TTC549 (cell line): ENCODE results near the gene PLEKHJ1.

Experiments used
- FAIRE-seq: peaks from 2 replicates; lab custom pipeline; 2012; peaks lifted over from hg19 to GRCh38; lab: Jason Lieb, UNC

PLEKHJ1 gene

DNA sequence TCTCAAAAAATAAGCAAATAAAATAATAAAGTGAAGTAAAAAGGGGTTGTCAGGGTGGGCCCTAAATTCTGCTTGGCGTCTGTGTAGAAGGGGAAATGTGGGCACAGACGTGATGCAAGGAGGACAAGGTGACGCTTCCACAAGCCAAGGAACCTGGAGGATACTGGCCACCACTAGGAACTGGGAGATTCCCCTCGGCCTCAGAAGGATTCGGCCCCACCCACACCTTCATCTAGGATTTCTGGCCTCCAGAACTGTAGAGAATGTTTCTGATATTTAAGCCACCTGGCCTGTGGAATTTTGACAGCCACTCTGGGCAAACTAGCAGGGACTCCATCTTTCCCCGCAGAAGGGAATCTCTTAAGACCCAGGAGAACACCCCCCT, 1.1 kb downstream of the PLEKHJ1 start:
- FAIRE-seq: no peak

DNA sequence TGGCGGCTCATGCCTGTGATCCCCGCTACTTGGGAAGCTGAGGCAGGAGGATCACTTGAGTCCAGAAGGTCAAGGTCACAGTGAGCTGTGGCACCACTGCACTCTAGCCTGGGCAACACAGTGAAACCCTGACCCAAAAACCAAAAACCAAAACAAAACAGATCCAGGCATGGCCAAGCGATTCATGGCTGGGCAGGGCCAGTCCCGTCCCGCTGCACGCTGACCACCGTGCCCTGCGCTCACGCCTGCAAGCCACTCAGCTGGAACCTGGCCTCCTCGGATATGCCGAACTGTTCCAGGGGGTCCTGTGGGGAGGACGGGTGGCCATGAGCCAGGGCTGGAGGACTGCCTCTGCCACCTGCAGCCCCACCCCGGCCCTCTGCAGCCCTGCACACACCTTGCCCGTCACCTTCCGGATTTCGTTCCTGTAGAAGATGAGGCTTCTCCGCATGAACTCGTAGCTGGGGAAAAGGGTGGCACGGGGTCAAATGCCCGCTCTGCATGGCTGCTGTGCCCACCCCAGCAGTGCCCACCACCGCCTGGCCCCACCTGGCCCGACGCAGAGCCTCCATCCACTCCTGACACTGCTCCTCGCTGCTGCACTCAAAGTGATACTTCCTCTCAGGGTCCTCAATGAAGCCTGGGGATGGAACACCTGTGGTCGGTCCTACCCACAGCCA, 2.4 kb downstream of the PLEKHJ1 start:
- FAIRE-seq: no peak

DNA sequence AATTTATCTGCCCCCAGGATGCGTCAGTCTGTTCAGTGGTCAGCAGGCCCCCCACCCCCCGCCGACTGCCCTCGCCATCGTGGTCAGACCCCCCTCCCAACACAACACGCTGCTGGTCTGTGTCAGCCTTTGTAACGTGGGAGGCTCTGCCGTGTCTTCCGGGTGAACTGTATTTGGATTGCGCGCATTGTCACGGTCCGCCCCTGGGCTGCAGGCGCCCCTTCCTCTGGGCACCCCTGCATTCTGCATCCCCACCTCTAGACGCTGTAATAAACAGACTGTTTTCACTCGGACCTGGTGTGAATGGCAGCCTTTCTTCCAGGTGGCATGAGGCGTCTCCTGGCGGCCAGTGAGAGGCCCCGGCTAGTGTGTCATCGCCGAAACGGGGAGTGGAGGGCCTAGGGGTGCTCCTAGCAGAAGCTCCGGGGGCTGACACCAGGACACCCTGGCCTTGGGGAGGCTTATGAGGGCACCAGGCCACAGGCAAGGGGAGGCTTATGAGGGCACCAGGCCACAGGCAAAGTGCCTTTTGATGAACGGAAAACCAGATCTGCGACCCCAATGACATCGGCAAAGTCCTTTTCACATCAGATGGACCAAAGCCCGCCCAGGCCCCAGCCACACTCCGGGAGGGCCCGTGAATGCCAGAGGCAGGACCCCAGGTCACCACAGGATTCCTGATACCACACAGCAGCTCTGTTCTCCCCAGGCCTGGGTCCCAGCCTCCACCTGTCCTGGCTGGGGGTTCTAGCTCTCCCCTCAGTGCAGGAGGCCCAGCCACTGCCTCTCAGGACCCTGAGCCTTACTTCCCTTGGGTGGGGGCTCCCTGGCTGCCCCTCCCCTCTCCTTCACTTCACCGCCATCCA, 3.6 kb downstream of the PLEKHJ1 start:
- no peak for FAIRE-seq

DNA sequence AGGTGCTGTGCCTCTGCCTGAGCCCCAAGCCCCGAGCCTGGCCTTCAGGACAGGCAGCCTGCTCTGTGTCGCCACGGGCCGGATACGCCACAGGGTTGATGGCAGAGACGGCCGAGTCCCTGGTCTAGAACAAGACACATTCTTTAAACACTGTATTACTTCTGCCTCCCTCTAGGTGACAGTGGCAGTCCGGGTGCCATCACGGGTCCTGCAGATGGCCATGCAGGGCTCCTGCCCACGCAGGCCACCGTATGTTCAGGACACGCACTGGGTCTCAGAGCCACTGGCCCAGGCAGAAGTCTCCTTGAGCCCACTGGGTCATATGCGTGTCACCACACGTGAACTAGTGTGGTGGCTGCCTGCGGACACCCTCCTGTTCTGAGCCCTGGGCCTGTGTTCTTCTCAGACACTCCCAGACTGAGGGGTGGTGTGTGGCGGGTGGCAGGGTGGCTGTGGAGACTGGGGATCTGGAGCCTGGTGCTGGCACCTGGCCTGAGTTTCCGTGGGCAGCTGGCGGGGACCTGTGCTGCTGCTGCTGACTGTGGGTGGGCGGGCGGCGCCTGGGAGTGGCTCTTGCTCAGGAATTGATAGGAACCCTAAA, 4.4 kb downstream of the PLEKHJ1 start:
- FAIRE-seq: no peak

DNA sequence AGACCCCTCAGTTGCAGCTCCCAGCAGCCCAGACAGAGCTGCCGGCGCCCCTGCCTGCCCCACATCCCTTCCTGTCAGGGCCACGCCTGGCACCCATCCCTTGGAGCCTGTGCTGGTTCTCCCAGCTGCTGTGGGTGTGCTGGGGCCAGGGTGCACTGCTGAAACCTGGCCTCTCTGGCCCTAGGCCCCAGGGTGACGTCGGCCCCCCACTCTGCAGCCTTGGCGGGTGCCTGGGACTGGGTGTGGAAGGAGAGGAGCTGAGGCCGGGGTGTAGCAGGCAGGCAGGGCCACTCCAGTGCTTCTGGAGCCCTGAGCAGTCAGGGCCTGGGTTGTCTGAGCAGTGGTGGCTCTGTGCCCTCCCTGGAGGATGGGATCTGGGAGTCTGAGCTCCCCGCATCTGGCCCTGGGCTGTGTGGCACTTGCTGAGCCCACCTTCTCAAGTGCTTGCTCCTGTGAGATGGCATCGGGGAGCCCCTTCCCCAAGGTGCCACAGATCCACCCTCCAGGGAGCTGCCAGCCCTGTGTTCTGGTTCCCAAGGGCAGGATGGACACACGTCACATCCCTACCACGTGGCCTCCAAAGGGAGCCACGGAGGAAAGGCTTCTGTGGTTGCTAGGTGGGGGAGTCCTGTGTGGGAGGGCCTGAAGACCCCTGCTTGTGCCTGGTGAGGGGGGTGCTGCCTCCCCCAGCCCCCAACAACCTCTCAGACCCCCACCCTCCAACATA, 5.2 kb downstream of the PLEKHJ1 start:
- no peak for FAIRE-seq

DNA sequence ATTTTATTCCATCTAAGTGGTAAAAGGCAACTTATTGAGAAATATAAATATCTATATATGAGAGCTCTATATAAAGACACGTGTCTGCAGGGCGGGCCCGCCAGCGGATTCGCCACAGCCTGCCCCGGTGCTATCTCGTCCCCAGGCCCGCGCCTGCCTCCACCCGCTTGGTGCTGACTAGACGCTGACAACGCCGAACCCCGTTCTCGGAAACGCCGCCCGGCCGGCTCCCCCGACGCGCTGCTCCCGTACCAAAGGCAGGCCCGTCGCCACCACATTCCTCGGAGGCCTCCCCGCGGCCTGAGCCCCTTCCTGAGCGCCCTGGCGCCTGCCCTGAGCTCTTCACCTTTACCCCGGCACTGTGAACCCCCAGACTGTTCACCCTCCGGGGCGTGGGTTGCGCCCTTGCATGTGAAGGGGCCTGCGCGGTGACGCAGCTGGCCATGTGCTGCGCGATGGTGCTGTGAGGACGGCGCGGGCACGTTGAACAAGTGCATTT, 6.0 kb downstream of the PLEKHJ1 start:
- FAIRE-seq: no peak

DNA sequence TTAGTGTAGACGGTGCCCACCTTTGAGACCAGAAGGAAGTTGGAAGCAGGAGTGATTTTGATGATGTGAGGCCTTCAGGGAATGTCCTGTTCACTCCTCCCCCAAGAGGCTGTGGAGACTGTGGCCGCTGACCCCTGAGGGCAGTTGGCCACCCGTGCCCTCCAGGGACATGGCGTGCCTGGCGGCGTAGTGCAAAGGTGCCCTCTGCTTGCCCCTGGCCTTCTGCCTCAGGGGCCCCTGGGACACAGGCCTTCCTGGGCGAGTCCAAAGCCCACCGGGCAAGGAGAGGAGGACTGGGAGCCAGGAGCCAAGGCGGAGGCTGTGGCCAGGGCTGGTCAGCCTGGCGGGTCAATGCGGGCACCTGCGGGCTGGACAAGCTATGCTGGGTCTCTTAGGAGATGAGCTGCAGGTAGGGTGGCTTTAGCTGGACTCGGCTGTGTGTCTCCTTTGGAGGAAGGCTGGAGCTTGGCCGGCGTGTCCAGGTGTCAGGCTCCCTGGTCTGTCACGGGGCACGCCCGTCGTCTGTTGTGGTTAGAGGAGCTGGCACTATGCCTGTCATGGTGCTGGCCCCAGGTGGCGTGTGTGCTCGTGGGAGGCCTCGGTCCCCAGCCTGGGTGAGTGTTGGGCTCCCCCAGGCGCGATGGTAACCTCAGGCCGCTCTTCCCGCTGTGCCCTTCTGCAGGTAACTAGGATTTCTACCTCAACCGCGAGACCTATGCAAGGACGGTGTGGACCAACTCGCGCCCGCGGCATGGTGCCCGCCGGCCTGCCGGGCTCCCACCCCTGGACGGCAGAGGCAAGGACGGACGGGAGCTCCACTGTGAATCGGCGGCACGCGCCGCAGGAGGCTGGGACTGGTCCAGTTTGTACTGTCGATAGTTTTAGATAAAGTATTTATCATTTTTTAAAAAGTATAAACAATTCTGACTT, 6.8 kb downstream of the PLEKHJ1 start:
- FAIRE-seq: no peak

DNA sequence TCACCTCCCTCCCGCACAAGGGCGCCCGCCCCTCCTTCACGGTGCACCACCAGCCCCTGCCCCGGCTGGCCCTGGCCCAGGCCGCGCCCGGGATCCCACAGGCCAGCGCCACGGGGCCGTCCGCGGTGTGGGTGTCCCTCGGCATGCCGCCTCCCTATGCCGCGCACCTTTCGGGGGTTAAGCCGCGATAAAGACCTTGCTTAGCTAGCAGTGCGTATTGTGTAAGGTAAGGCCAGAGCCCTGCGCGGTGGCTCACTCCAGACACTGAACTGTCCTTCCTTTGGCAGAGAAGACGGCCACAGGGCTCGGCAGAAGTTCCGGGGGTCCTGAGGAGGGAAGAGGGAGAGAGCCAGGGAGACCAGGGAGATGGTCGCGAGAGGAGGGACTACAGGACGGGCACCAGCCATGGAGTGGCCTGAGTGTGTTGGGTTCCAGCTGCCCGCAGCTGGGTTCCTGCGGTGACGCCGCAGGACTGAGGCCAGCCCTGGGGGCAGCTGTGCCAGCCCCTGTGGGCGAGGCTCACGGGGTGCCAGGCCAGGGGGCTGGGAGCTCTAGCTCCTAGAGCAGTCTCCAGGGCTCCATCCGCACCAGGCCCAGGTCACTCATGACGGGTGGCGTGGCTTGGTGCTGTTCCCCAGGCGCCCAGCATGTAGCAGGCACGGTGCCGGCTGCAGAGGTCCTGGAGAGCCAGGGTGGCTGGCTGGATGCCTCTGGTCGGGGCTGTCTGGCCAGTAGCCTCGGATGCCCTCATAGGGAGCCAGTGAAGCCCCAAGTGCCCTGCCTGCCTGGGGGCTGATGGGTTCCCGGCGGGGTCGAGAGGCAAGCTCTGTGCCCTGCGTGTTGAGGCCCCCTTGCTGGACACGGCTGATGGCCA, 7.7 kb downstream of the PLEKHJ1 start:
- no peak for FAIRE-seq

DNA sequence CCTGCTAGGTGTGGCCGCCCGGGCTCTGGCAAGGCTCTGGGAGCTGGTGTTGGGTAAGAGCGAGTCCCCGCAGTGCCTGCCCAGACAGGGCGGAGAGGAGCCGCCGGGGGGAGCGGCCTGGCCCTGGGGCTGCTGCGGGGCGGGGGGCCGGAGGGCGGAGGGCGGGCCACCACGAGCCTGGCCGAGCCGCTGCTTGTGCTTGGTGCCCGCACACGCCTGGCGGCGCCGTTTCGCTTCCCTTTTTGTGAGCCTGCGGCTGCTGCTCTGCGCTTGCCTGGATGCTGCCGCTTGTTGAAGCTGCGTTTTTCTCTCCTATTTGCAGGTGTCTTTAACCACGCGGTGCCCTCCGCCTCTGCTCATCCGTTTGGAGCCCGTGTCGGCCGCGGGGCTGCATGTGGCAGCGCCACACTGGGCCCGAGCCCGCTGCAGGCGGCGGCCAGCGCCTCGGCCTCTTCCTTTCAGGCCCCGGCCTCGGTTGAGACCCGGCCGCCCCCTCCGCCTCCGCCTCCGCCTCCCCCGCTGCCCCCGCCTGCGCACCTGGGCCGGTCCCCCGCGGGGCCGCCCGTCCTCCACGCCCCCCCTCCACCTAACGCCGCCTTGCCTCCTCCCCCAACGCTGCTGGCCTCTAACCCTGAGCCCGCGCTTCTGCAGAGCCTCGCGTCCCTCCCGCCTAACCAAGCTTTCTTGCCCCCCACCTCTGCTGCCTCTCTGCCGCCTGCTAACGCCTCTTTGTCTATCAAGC, 8.5 kb downstream of the PLEKHJ1 start:
- FAIRE-seq: no peak

DNA sequence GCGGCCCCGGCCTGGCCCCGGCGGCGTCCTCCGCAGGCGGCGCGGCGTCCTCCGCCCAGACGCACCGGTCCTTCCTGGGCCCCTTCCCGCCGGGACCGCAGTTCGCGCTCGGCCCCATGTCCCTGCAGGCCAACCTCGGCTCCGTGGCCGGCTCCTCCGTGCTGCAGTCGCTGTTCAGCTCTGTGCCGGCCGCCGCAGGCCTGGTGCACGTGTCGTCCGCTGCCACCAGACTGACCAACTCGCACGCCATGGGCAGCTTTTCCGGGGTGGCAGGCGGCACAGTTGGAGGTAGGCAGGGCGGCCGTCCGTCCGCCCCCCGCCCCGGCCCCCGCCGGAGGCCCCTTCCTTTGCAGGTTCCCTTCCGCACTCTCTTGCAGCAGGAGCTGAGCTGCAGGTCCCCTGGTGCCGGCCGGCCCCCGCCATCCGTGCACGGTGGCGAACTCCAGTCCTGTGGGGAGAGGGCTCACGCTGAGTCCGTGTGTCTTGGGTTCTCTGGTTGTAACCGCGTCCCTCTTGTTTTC, 9.2 kb downstream of the PLEKHJ1 start:
- no peak for FAIRE-seq

DNA sequence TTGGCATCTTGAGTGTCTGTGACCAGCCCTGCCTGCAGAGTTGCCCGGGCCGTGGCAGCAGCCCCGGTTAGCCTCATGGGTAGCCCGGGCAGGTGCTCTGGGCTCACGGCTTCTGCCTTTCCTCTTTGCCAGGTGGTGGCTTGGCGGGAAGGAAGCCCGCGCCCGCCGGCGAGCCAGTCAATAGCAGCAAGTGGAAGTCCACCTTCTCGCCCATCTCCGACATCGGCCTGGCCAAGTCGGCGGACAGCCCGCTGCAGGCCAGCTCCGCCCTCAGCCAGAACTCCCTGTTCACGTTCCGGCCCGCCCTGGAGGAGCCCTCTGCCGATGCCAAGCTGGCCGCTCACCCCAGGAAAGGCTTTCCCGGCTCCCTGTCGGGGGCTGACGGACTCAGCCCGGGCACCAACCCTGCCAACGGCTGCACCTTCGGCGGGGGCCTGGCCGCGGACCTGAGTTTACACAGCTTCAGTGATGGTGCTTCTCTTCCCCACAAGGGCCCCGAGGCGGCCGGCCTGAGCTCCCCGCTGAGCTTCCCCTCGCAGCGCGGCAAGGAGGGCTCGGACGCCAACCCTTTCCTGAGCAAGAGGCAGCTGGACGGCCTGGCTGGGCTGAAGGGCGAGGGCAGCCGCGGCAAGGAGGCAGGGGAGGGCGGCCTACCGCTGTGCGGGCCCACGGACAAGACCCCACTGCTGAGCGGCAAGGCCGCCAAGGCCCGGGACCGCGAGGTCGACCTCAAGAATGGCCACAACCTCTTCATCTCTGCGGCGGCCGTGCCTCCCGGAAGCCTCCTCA, 9.9 kb downstream of the PLEKHJ1 start:
- no peak for FAIRE-seq

DNA sequence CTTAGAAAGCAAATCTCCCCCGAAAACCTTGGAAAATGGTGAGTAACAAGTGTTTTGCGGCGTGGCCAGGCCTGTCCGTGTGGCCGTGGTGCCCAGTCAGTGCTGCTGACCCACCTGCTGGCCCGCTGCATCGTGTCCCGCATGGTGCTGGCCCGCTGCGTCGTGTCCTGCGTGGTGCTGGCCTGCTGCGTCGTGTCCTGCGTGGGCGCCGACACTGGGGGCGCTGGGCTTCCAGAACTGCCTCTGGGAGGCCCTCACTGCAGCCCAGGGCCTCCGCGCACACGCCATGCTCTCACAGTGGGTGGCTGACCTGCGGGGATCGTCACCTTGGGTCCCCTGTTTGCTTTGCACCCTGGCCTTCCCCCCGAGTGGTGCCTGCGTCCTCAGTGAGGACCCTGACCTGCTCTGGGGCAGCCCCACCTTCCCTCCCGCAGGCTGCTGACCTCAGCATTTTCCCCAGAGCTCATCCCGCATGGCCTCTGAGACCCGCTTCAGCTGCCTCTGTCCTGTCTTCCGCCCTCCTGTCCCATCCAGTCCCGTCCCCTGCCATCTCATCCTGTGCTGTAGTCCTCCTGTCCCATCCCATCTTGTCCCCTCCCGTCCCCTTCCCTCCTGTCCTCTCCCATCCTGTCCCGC, 10.6 kb downstream of the PLEKHJ1 start:
- no peak for FAIRE-seq

DNA sequence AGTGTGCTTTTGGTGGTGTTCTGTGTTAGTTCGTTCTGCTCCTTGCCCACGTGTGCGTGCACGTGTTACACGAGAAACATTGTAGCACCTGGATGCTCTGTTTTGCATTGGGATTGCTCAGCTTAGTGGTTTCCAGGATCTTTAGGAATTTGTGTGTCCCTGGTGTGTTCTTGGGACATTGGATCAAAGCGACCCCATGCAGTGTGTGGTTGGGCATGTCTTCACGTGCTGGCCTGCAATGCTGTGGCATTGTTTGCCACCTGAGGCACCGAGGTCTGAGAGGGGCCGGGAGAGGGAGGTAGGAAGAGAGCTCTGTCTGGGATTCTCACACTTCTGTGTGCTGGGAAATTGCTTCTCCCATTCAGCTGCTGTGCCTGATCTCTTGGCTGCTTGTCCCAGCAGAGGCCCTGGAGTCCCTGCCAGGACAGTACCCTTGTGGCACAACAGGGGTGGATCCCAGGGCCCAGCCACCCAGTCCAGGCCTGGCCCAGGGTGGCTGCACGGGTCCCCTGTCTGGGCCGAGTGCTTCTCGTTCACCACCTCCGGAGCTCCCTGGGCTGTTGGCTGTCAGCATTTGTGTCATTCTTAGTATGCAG, 11.3 kb downstream of the PLEKHJ1 start:
- FAIRE-seq: no peak

DNA sequence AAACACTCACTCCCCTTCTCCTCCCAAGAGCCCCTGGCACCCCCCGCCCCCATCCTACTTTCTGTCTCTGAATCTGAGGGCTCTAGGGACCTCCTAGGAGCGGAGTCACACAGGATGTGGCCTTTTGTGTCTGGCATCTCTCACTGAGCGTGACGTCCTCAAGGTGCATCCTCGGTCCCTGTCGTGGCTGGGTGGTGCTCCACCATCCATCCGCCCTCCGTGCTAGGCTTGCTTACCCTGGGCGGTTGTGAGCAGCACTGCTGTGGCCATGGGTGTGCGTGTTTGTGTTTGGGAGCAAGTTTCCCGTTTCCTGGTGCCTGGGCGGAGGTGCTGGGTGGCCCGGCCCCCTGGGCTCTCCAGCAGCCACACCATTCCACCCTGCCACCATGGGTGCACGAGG, 12.2 kb downstream of the PLEKHJ1 start:
- no peak for FAIRE-seq

DNA sequence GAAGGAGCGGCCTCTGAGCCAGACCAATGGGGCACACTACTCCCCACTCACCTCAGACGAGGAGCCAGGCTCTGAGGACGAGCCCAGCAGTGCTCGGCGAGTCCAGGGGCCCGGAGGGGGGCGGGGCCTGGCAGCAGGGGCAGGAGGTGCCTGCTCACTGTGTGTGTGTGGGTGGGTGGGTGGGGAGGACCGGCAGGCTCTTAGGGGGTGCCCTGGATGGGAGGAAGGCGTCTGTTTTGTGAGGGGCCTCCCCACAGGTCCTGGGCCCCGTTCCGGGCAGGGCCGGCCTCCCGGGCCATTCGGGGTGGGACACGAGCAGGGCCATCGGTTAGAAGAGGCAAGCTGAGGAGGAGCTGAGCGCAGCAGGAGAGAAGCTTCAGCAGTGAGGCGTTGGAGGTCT, 12.7 kb downstream of the PLEKHJ1 start:
- no peak for FAIRE-seq

DNA sequence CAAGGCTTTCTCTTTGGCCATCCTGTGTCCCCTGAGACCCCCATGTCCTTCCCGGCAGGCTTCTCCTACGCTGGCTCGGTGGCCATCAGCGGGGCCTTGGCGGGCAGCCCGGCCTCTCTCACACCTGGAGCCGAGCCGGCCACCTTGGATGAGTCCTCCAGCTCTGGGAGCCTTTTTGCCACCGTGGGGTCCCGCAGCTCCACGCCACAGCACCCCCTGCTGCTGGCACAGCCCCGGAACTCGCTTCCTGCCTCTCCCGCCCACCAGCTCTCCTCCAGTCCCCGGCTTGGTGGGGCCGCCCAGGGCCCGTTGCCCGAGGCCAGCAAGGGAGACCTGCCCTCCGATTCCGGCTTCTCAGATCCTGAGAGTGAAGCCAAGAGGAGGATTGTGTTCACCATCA, 14.2 kb downstream of the PLEKHJ1 start:
- no peak for FAIRE-seq

DNA sequence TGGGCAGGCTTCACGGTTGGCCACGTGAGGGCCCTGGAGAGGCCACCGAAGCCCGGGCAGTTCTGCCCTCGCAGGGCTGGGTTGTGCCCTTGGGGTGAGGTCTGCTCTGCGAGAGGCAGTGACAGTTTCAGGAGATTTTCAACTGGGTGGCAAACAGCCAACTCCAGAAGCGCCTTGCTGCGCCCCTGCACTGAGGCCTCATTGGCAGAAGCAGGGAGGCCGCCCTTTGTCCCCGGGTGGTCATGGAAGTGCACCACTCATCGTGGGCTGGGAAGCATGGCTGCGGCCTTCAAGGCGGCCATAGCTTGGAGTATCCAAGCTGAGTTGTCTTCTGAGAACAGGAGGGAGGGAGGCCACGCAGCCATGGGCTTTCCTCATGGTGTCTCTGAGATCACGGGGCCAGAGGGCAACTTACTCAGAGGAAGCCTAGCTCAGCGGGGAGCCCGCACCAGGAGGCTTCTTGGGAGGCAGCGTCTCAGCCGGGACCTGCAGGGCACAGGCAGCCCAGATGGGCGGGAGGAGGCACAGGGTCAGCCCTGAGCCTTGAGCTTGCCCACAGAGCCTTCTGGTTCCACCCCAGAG, 14.8 kb downstream of the PLEKHJ1 start:
- no peak for FAIRE-seq
